NCI-H2107 treated with DMSO at 0.1 percent for 48 hours (cell line): ENCODE results near the gene CA7.
"Not testable (repeated sequence)": the region's sequence is repeated elsewhere in the genome, so short reads cannot be mapped to it uniquely, and the experiment has no call there.

ENCODE experiments used
- DNase-seq: peaks from one replicate; lab custom pipeline; 2025; ENCODE audit not compliant: unreplicated experiment; lab: John Stamatoyannopoulos, UW

The CA7 gene

DNA sequence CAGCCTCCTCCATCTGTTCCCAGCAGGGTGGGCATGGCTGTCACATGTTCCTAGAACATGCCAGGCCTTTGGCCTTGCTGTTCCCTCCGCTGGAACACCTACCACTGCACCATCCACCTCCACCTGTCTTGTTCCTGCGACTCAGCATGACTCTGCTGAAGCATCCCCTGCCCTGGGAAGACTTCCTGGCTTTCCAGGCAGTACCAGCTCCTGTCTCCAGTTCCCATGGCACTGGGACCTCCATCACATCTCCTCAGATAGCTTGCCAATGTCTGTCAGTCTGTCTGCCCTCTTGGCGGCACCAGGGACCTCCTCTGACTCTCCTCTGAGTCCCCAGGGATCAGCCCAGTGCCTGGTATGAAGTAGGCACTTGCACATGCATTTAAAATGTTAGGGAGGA, 51.8 kb downstream of the CA7 start:
- DNase-seq, result no peak

DNA sequence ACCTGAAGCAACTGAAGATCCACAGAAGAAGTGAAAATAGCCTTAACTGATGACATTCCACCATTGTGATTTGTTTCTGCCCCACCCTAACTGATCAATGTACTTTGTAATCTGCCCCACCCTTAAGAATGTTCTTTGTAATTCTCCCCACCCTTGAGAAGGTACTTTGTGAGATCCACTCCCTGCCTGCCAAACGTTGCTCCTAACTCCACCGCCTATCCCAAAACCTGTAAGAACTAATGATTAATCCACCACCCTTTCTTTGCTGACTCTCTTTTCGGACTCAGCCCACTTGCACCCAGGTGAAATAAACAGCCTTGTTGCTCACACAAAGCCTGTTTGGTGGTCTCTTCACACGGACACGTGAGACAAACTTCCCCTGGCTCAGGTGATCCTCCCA, 52.5 kb downstream of the CA7 start:
- not testable (repeated sequence) for DNase-seq

DNA sequence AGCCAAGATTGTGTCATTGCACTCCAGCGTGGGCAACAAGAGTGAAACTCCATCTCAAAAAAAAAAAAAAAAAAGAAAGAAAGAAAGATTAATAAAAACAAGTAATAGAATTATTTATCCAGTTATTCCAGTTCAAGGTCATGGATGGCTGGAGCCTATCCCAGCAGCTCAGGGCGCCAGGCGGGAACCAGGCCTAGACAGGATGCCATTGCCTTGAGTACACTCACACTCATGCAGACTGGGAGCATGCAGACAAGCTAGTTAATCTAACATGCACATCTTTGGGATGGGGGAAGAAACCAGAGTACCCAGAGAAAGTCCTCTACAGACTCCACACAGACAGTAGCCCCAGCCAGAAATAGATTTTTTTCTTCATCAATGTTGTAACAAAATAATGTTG, 54.0 kb downstream of the CA7 start:
- no peak for DNase-seq

DNA sequence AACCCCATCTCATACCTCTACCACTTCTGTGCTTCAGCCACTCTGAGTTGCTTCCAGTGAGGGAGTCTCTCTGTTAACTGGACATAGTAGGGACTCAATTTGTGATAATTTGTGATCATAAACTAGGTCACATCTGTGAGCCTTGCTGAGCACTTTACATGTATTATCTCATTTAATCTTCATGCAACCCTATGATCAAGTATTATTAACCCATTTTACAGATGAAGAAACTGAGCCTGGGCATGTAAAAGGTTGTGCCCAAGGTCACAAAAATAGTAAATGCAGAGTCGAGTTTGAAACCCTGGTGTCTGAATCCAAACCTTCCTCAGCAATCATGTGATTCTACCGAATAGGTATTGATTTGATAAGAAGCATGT, 54.7 kb downstream of the CA7 start:
- DNase-seq, result no peak

DNA sequence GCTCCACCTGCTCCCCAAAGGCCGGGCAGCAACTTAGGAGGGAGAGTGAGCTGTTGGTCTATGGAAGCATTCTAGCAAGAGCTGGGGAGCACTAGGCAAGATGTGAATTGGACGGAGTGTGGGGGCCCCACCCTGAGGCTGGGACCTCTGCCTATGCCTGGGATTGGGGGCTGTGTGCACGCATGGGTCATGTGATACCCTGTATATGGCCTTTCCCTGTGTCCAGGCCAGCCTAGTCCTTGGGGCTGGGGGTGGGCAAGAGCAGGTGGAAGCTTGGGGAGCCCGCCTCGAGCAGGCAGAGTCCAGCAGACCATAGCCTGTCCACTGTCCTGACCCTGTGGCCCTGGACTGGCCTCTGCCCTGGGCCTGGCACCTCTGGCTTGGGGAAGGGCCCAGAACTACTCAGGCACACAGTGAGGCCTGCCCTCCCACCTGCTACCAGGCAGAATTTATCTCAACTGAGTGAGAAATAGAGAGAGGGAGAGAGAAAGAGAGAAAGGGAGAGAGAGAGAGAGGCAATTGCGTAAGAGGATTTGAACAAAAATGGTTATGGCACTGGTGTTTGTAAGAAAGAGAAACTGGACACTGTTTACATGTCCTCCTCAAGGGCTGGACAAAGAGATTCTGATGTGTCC, 55.2 kb downstream of the CA7 start:
- no peak for DNase-seq

DNA sequence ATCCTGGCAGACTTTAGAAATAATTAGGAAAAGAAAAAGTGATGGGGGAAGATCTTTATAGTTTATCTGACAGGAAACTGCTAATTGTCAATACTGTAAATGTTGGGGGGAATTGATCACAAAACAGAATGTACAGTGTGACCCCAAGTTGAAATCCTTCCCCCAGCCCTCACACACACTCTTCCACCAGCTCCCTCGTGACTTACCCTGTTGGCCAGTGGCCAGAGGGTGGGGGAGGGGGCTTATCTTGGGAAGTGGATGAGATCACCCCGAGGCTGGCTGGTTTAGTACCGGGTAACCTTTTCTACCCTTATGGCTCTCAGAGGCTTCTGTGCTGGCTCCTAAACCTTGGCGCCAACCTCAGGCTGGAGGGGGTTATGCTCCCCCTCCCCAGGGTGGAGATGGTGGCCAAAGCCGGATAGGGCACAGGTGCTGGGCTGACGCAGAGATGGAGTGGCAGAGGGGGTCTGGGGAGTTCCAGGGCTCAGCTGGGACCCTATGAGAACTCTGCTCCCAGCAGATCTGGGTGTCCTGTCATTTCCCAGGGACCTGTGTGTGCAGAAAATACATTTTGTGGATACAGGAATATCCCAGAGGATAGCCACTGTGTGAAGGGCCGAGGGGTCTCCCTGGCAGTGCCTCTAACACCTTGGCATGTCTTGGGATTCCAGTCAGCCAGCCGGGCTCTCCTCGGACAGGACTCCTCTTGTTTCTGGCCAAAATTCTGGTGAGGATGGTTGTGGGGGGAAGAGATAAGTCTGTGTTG, 55.9 kb downstream of the CA7 start:
- peak; percentile 24 for DNase-seq

DNA sequence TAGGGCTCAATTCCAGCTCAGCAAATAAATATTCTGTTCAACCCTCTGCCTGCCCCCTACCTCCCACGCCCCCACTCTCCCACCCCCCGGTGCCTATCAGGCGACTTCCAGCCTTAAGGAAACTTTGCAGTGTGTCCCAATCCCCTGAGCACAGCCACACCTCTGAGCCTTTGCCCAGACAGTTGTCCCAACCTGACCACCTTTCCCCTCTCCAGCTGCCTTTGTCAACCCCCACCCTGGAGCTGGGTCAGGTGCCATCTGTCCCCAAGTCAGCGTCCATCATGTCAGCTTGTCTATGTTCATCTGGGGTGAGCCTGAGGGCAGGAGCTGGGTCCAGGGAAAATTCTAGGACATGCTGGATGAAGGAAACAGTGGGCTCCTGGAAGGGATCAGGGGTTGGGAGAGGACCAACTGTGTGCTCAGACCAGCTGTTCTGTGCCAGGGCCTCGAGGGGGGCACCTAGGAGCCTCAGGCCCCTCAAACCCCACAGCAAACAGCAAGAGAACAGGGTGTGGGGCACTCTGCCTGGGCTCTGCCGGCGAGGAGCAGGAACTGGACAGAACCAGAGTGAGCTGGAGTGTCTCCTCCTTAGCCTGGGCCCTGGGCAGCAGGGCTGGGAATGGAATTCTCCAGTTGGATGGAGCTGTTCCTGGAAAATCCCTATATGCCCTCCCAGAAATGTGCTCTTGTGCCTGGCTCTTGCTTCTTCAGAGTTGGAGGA, 56.7 kb downstream of the CA7 start:
- DNase-seq, result no peak

DNA sequence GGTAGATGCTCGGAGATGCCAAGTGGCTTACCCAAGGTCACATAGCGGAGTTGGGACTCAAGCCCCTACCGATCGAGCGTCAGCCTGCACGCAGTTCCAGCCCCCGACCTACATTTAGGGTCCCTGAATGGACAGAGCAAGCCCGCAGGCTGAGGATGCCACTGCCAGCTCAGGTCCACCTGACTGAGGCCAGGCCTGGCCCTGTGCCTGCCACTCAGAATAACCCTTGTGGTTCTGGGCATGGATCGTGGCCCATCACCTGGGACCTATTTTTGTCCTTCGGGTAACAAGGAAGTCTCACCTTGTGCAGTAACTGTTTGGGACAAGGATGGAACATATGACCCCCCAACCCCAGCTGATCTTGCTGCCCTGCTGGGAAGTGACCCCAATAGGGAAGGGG, 57.4 kb downstream of the CA7 start:
- DNase-seq, result no peak

DNA sequence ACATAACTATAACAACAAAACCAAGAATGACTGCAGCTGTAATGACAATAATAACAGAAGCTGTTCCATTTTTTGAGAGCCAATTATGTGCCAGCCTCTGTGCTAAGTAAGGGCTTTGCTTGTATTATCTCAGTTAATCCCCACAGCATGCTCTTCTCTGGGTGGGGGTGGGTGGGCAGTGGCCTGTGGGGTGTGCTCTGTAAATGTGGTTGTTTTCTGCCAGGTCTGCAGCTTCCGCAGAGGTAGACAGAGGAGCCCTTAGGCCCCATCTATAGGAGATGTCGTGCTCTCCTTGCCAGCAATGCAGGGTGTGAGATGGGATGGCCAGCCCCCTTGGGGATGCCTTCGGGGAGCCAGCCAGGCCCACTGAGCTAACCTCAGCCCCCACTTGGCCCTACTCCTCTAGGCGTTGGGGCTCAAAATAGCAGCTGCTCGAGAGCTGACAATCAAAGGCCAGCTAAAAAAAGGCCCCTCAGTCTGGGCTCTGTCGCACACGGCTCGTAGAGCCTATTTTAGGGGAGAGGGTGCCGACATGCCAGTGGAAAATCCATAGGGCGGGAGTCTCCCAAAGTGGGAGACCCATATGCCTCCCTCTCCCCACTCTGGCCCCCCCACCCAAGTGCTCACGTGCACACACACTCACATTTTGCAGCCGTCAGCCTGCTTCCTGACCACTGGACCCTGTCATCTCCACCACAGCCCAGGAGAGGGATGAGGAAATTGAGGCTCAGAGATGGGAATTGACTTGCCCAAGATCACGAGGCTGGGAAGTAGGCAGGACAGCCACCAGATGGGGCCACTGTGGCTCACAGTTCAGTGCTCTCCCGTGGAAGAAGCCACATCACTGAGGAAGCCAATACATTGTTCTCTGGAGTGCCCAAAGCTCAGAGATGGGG, 58.7 kb downstream of the CA7 start:
- no peak for DNase-seq
